Ovary (tissue), 9 donors: ENCODE results near the gene HSPA4L. TPM values are rescaled to one million over a fixed set of nuclear protein-coding genes. Genes with fewer than 3 reads are reported as not detected.

Experiments
- DNase-seq, 5 donors: peaks; one replicate each; pipeline ENCODE4 v3.0.0-alpha.2; 2019 to 2020
- H3K27ac ChIP-seq, 2 donors: fragments of 200-600 bp; one replicate each; pipeline versions ENCODE4 v1.5.1 to v1.8.0; 2019 to 2022
- H3K27me3 ChIP-seq: fragments of 200-600 bp; one replicate; pipeline ENCODE4 v1.8.0; 2022
- H3K36me3 ChIP-seq: fragments of 200-600 bp; sonication (generic); one replicate; pipeline ENCODE4 v1.5.1; 2019
- H3K4me1 ChIP-seq: one replicate; pipeline ENCODE4 v1.8.1; 2013; ENCODE audit warnings: mild to moderate bottlenecking, moderate library complexity; ENCODE audit not compliant: insufficient read depth
- H3K4me3 ChIP-seq: fragments of 200-600 bp; sonication (generic); one replicate; pipeline ENCODE4 v1.5.1; 2017
- H3K9me3 ChIP-seq, 2 donors: fragments of 200-600 bp in 1 of 2; sonication (generic) in 1 of 2; one replicate each; pipeline versions ENCODE4 v1.5.1 to v1.8.1; 2013 to 2019; ENCODE audit warnings: mild to moderate bottlenecking in 1 of 2, moderate library complexity in 1 of 2
- CTCF ChIP-seq, 3 donors: fragments of 450-650 bp in 2 of 3; fragments of 200-600 bp in 1 of 3; IDR thresholded peaks; one replicate each; pipeline versions ENCODE4 v1.5.1 to v1.8.0; 2016 to 2022; ENCODE audit warnings: antibody characterized with exemption in 3 of 3, mild to moderate bottlenecking in 1 of 3
- EP300 ChIP-seq: sonication (generic); formaldehyde crosslinking; IDR thresholded peaks from one replicate; pipeline ENCODE4 v1.6.1; 2017; ENCODE audit warnings: antibody characterized with exemption
- POLR2A ChIP-seq: fragments of 450-650 bp; IDR thresholded peaks from one replicate; pipeline ENCODE4 v1.6.1; 2017; ENCODE audit warnings: antibody characterized with exemption, mild to moderate bottlenecking, moderate library complexity
- WGBS, 3 donors: extraction: QIAGEN DNeasy Blood & Tissue Kit in 1 of 3; methylation state at CpG; one replicate each; pipeline versions ENCODE4 v1.1.5 to v1.1.7; 2013 to 2017; 5-methylcytosine and 5-hydroxymethylcytosine counted together
- intact Hi-C, 4 donors: fragments of 100-400 bp; cut with DNase I; formaldehyde crosslinking; loops; one replicate each; pipeline versions ENCODE4 v1.11.0 to v1.15.1; 2022 to 2023
- polyA plus RNA-seq, 2 donors: library from polyadenylated mRNA; stranded (reverse); fragments of 200-250 nt in 1 of 2; fragments of 350-450 nt in 1 of 2; fragmentation: Illumina TruSeq in 1 of 2; extraction: RNeasy Lipid Tissue Mini Kit (QIAGEN cat#74804) in 1 of 2; gene quantifications; one replicate each; pipeline ENCODE4 v1.2.3, GENCODE V29; 2013 to 2014
- total RNA-seq, 7 donors: library from RNA; depleted of rRNA in 2 of 7; stranded (reverse); fragments of >200 nt in 2 of 7; fragmentation: NEBNext Ultra II Directional in 3 of 7; extraction: Animal tissue kit (Norgen Biotek cat#: 25700) in 3 of 7; gene quantifications; one replicate each; pipeline versions ENCODE4 v1.1.0 to v1.2.4, GENCODE V29; 2016 to 2023
- donor health status: DM: no; HTN: no; CAD: no; lungs with moderate emphysema.
- donor health status: DM: no; HTN: no; CAD: no.
- donor health status: Bipolar disorder and iron deficiency.
- donor health status: DM: yes; HTN: yes; CAD: no.
- donor health status: DM: no; HTN: no; CAD: no.
- donor health status: DM: yes; HTN: yes; CAD: no.

The HSPA4L gene
- total and polyA plus RNA-seq, 9 donors = 0.63 to 12.6 (median 6.2) TPM

GRCh38 chr4:127775843-127776242, 6.3 kb upstream of the HSPA4L start:
- intact Hi-C loops = no loop called here
- H3K4me3 ChIP-seq = no peak overlapping the region
- no peaks in the 10 kb centered on the region for H3K9me3 ChIP-seq
- H3K27ac ChIP-seq = no peak overlapping the region
- TF ChIP-seq CTCF (IDR thresholded peaks at IDR 0.05) (no peak), POLR2A (no peak), EP300 (no peak)
- H3K4me1 ChIP-seq = no peaks in the 10 kb centered on the region
- no peaks in the 10 kb centered on the region for H3K27me3 ChIP-seq
- no peaks in the 10 kb centered on the region for H3K36me3 ChIP-seq
- no peak for DNase-seq
- WGBS, 3 donors = 89 to 100% (median 97%) methylated on average over 4 of the region's 4 CpGs

GRCh38 chr4:127776620-127777019, 5.5 kb upstream of the HSPA4L start:
- no peak for TF ChIP-seq EP300
- TF ChIP-seq POLR2A = no peak
- no peak for TF ChIP-seq CTCF (IDR thresholded peaks at IDR 0.05)
- no peak overlapping the region for H3K27ac ChIP-seq
- no peak for DNase-seq
- H3K9me3 ChIP-seq = no peaks in the 10 kb centered on the region
- H3K4me3 ChIP-seq = no peak overlapping the region
- no peaks in the 10 kb centered on the region for H3K4me1 ChIP-seq
- intact Hi-C loops = no loop called here
- H3K36me3 ChIP-seq = no peaks in the 10 kb centered on the region
- no peaks in the 10 kb centered on the region for H3K27me3 ChIP-seq
- 91 to 96% (median 95%) methylated on average over 2 of the region's 2 CpGs for WGBS, 3 donors

- no peak for DNase-seq
These were observed 4.6 kb upstream of the HSPA4L start for GRCh38 chr4:127777487-127777886.

GRCh38 chr4:127778102-127778501, 4.0 kb upstream of the HSPA4L start:
- H3K4me3 ChIP-seq = no peak overlapping the region
- no peaks in the 10 kb centered on the region for H3K9me3 ChIP-seq
- H3K27ac ChIP-seq = no peak overlapping the region
- TF ChIP-seq EP300 (no peak), CTCF (IDR thresholded peaks at IDR 0.05) (no peak), POLR2A (no peak)
- intact Hi-C loops = no loop called here
- DNase-seq = no peak
- H3K4me1 ChIP-seq = no peaks in the 10 kb centered on the region
- no peaks in the 10 kb centered on the region for H3K27me3 ChIP-seq
- no peaks in the 10 kb centered on the region for H3K36me3 ChIP-seq
- 22 to 28% (median 25%) methylated on average over 2 of the region's 2 CpGs for WGBS, 3 donors

More at GRCh38 chr4:127777487-127777886, 4.6 kb upstream of the HSPA4L start:
- H3K4me1 ChIP-seq = no peaks in the 10 kb centered on the region
- H3K4me3 ChIP-seq = no peak overlapping the region
- no peaks in the 10 kb centered on the region for H3K9me3 ChIP-seq
- 81 to 83% (median 82%) methylated on average over 3 of the region's 3 CpGs for WGBS, 3 donors
- intact Hi-C loops = no loop called here
- H3K27me3 ChIP-seq = no peaks in the 10 kb centered on the region
- no peak overlapping the region for H3K27ac ChIP-seq
- no peaks in the 10 kb centered on the region for H3K36me3 ChIP-seq
- TF ChIP-seq EP300 (no peak), POLR2A (no peak), CTCF (IDR thresholded peaks at IDR 0.05) (no peak)
